Panc1 (cell line): ENCODE results near the gene FBXO15. TPM values are rescaled to one million over a fixed set of nuclear protein-coding genes. Genes with fewer than 3 reads are reported as not detected.

ENCODE experiments used
- ATAC-seq: fragments of 200-7000 bp; cut with Tn5 transposase; 2 replicates; pipeline ENCODE4 v1.9.1; 2020; ENCODE audit warnings: mild to moderate bottlenecking, moderate library complexity
- BruUV-seq: library from RNA; stranded (reverse); fragments of 400-500 nt; replicated peaks from 2 replicates; lab custom pipeline; 2021; lab: Mats Ljungman, UMichigan
- CTCF ChIA-PET: fragments of 300-600 bp; sonication (Branson Sonifier 250); formaldehyde crosslinking; loops from one replicate; lab custom pipeline; 2022; ENCODE audit warnings: antibody characterized with exemption; lab: Charles Lee
- POLR2A ChIA-PET: fragments of 300-600 bp; sonication (Branson Sonifier 250); formaldehyde crosslinking; loops from one replicate; lab custom pipeline; 2022; ENCODE audit warnings: antibody characterized with exemption; lab: Charles Lee
- DNase-seq: peaks from one replicate; pipeline ENCODE4 v3.0.0-alpha.2; 2010; ENCODE audit warnings: low read depth, low spot score
- H3K27ac ChIP-seq: 2 replicates; pipeline ENCODE4 v1.5.1; 2011; ENCODE audit warnings: mild to moderate bottlenecking, low read length, inconsistent platforms
- H3K27me3 ChIP-seq: fragments of 200-500 bp; sonication (Bioruptor generic); 2 replicates; pipeline ENCODE4 v1.6.0; 2014; ENCODE audit warnings: low read length, inconsistent platforms; ENCODE audit not compliant: control insufficient read depth, insufficient read depth
- H3K36me3 ChIP-seq: fragments of 200-500 bp; sonication (Bioruptor generic); 2 replicates; pipeline ENCODE4 v1.5.1; 2014; ENCODE audit warnings: inconsistent platforms, mild to moderate bottlenecking, low read length, moderate library complexity; ENCODE audit not compliant: control insufficient read depth, insufficient read depth
- H3K4me1 ChIP-seq: 2 replicates; pipeline ENCODE4 v1.5.1; 2011; ENCODE audit warnings: inconsistent platforms, mild to moderate bottlenecking, low read length, moderate library complexity; ENCODE audit not compliant: control insufficient read depth, insufficient read depth
- H3K4me3 ChIP-seq, 2 experiments: 2 replicates each; pipeline ENCODE4 v1.5.1; 2011 to 2012; ENCODE audit warnings: low read depth in 2 of 2, low read length in 2 of 2, mild to moderate bottlenecking in 2 of 2, inconsistent platforms in 1 of 2, moderate library complexity in 1 of 2
- H3K9me3 ChIP-seq: fragments of 200-500 bp; sonication (Bioruptor generic); 2 replicates; pipeline ENCODE4 v1.5.1; 2014; ENCODE audit warnings: low read depth, mild to moderate bottlenecking, inconsistent platforms, low read length, moderate library complexity; ENCODE audit not compliant: control insufficient read depth, insufficient read depth
- POLR2AphosphoS5 ChIP-seq: IDR thresholded peaks from 2 replicates; pipeline ENCODE4 v1.6.1; 2012; ENCODE audit warnings: mild to moderate bottlenecking, low read depth, low read length, moderate library complexity
- SIN3A ChIP-seq: IDR thresholded peaks from 2 replicates; pipeline ENCODE4 v1.6.1; 2012; ENCODE audit warnings: low read depth, mild to moderate bottlenecking, low read length, moderate library complexity, borderline replicate concordance; ENCODE audit not compliant: insufficient read depth
- TCF7L2 ChIP-seq: IDR thresholded peaks from 2 replicates; pipeline ENCODE4 v1.6.1; 2011; ENCODE audit warnings: mild to moderate bottlenecking, low read depth, low read length, inconsistent platforms
- in situ Hi-C: cut with HindIII; loops from 2 replicates; pipeline ENCODE4 v1.10.0; 2016; ENCODE audit warnings: low sequenced_read_pairs, low pct_unique_long_range_greater_than_20kb
- intact Hi-C: fragments of 100-400 bp; cut with micrococcal nuclease; formaldehyde crosslinking; loops from one replicate; pipeline ENCODE4 v1.10.0; 2022; ENCODE audit not compliant: unreplicated experiment
- total RNA-seq: library from RNA; stranded (reverse); gene quantifications from one replicate; pipeline ENCODE4 v1.2.1, GENCODE V29; 2021; ENCODE audit not compliant: unreplicated experiment
- TF ChIP-seq, protein P1 (sequence below): fragments of 450-650 bp; IDR thresholded peaks from 2 replicates; pipeline ENCODE4 v1.5.1; 2017; ENCODE audit warnings: mild to moderate bottlenecking
- TF ChIP-seq, protein P2 (sequence below), 2 experiments: IDR thresholded peaks; 2 replicates each; pipeline ENCODE4 v1.6.1; 2011 to 2012; ENCODE audit warnings: low read depth in 2 of 2, control low read depth in 1 of 2, low read length in 1 of 2, mild to moderate bottlenecking in 1 of 2, moderate library complexity in 1 of 2; ENCODE audit not compliant: insufficient read depth in 1 of 2

FBXO15 gene
- total RNA-seq, 1 experiment from 2014 or later = 1.9 TPM

GRCh38 chr18:74110976-74111375 is 36.7 kb downstream of the FBXO15 start:
- ATAC-seq (no peak), DNase-seq (no peak)
- BruUV-seq = no TSS peak
- intact Hi-C loops (loop anchor here (10.0 kb wide), 1 partner anchor 1346 kb away; no protein-coding TSS in a partner anchor), in situ Hi-C loops (no loop called here)
- Histone ChIP-seq H3K4me3 (no peak overlapping the region), H3K27ac (no peak overlapping the region), H3K36me3 (no peaks in the 10 kb centered on the region), H3K4me1 (no peaks in the 10 kb centered on the region), H3K27me3 (no peaks in the 10 kb centered on the region), H3K9me3 (no peaks in the 10 kb centered on the region)
- POLR2A ChIA-PET = no interaction called here
- CTCF ChIA-PET = no interaction called here
- TF ChIP-seq, protein P1, sequence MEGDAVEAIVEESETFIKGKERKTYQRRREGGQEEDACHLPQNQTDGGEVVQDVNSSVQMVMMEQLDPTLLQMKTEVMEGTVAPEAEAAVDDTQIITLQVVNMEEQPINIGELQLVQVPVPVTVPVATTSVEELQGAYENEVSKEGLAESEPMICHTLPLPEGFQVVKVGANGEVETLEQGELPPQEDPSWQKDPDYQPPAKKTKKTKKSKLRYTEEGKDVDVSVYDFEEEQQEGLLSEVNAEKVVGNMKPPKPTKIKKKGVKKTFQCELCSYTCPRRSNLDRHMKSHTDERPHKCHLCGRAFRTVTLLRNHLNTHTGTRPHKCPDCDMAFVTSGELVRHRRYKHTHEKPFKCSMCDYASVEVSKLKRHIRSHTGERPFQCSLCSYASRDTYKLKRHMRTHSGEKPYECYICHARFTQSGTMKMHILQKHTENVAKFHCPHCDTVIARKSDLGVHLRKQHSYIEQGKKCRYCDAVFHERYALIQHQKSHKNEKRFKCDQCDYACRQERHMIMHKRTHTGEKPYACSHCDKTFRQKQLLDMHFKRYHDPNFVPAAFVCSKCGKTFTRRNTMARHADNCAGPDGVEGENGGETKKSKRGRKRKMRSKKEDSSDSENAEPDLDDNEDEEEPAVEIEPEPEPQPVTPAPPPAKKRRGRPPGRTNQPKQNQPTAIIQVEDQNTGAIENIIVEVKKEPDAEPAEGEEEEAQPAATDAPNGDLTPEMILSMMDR = no peak
- TF ChIP-seq SIN3A (no peak), POLR2AphosphoS5 (no peak), TCF7L2 (no peak)
- TF ChIP-seq, protein P2, sequence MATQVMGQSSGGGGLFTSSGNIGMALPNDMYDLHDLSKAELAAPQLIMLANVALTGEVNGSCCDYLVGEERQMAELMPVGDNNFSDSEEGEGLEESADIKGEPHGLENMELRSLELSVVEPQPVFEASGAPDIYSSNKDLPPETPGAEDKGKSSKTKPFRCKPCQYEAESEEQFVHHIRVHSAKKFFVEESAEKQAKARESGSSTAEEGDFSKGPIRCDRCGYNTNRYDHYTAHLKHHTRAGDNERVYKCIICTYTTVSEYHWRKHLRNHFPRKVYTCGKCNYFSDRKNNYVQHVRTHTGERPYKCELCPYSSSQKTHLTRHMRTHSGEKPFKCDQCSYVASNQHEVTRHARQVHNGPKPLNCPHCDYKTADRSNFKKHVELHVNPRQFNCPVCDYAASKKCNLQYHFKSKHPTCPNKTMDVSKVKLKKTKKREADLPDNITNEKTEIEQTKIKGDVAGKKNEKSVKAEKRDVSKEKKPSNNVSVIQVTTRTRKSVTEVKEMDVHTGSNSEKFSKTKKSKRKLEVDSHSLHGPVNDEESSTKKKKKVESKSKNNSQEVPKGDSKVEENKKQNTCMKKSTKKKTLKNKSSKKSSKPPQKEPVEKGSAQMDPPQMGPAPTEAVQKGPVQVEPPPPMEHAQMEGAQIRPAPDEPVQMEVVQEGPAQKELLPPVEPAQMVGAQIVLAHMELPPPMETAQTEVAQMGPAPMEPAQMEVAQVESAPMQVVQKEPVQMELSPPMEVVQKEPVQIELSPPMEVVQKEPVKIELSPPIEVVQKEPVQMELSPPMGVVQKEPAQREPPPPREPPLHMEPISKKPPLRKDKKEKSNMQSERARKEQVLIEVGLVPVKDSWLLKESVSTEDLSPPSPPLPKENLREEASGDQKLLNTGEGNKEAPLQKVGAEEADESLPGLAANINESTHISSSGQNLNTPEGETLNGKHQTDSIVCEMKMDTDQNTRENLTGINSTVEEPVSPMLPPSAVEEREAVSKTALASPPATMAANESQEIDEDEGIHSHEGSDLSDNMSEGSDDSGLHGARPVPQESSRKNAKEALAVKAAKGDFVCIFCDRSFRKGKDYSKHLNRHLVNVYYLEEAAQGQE (IDR thresholded peaks at IDR 0.05; ENCODE audit: insufficient read depth in 1 of 2, low read depth in 2 of 2, low read length in 1 of 2) = no peak

DNA sequence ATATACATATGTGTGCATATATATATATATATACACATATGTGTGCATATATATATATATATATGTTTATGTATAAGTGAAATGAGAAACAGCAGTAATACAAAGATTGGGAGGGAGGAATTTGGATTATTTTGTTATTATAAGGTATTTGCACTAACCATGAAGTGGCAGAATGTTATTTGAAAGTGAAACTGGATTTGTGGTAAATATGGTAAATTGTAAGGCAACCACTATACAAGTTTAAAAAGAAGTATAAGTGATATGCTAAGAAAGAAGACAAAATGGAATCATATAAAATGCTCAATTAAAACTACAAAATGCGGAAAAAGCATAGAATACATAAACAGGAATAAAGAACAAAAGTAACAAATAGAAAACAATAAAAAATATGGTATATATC is 37.5 kb downstream of the FBXO15 start:
- Histone ChIP-seq H3K27ac (no peak overlapping the region), H3K27me3 (no peaks in the 10 kb centered on the region), H3K36me3 (no peaks in the 10 kb centered on the region), H3K9me3 (no peaks in the 10 kb centered on the region), H3K4me3 (no peak overlapping the region), H3K4me1 (no peaks in the 10 kb centered on the region)
- in situ Hi-C loops = no loop called here
- DNase-seq = no peak
- TF ChIP-seq TCF7L2 = no peak
- TF ChIP-seq, protein P1 = no peak
- TF ChIP-seq POLR2AphosphoS5 = no peak
- TF ChIP-seq, protein P2 (IDR thresholded peaks at IDR 0.05; ENCODE audit: insufficient read depth in 1 of 2, low read depth in 2 of 2, low read length in 1 of 2) = no peak
- no peak for TF ChIP-seq SIN3A
- ChIA-PET CTCF (interaction anchor here (0.7 kb wide), 1 partner anchor 199 kb away, joined by 5 read pairs; no protein-coding TSS in a partner anchor), POLR2A (no interaction called here)
- intact Hi-C loops = loop anchor here (10.0 kb wide), 1 partner anchor 1345 kb away; no protein-coding TSS in a partner anchor
- BruUV-seq = no TSS peak
- no peak for ATAC-seq
